Measurements from ENCODE around the gene ZDHHC11B. TPM values are rescaled to one million over a fixed set of nuclear protein-coding genes. Genes with fewer than 3 reads are reported as not detected.

Gene ZDHHC11B
- polyA plus RNA-seq, 1 donor from 2014 or later = 9.9 TPM

DNA sequence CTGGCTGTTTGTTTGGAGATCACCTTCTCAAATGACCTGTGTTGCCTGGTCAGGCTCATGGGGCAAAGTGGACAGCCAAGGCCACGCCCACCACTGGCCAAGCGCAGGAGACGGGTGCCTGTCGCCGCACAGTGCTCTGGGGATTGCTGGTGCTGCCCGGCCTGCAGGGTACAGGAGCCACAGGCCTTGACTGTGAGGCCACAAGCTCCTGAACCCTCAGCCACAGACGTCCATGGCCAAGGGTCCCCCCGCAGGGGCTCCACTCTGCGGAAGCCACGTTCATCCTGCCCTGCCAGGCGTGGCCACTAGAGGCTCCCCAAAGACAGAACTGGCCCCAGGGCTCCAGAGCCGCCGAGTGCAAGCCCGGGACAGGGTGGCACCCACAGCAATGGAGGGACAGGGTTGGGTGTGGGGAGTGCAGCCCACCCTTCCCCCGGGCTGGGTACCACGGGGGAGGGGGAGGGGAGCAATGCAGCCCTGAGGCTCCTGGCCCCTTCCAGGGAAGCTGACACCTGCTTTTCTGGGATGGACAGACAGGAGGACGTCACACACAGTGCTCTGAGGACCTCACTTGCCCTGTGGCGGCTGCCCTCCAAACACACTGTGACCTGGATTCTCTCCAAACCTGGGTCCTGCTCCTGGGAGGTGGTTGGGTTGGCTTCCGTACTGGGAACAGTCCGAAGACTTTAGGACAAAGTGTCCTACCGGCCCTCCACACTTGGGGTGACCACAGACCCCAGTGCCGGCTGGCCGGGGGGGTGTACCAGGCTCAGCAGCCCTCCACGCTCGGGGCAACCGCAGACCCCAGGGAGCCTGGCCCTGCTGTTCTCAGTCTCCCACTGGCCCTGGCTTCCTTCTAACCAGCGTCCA is 112.8 kb downstream of the ZDHHC11B start:
- H3K27ac ChIP-seq (ENCODE audit: low read length) = peak overlapping the region; percentile 28
- H3K4me2 ChIP-seq (ENCODE audit: low read length) = no peak overlapping the region
- H3K4me3 ChIP-seq (ENCODE audit: low read length) = no peak overlapping the region

GRCh38 chr5:670396-671270 is 113.9 kb downstream of the ZDHHC11B start:
- Histone ChIP-seq H3K36me3 (ENCODE audit: insufficient read depth, low read length) (no peaks in the 10 kb centered on the region), H3K79me2 (replicated peaks; ENCODE audit: insufficient read depth, low read length) (no peaks in the 10 kb centered on the region), H2AFZ (ENCODE audit: low read depth, low read length) (no peak overlapping the region), H3K9me2 (ENCODE audit: insufficient read depth, low read length) (no peaks in the 10 kb centered on the region), H3F3A (ENCODE audit: insufficient read depth, low read length, poor library complexity, severe bottlenecking) (no peaks in the 10 kb centered on the region), H3K27ac (ENCODE audit: low read length) (no peak overlapping the region), H3K4me2 (ENCODE audit: low read length) (no peak overlapping the region), H3K9ac (ENCODE audit: low read length) (no peak overlapping the region), H3K27me3 (ENCODE audit: insufficient read depth, low read depth, low read length) (no peaks in the 10 kb centered on the region), H4K20me1 (ENCODE audit: insufficient read depth) (no peaks in the 10 kb centered on the region), H3K9me3 (ENCODE audit: low read length) (no peaks in the 10 kb centered on the region), H3K4me3 (ENCODE audit: low read length) (no peak overlapping the region)
- TF ChIP-seq POLR2AphosphoS5 (IDR thresholded peaks at IDR 0.05) (no peak), REST (IDR thresholded peaks at IDR 0.05; ENCODE audit: borderline replicate concordance) (no peak), RAD21 (conservative IDR thresholded peaks at IDR 0.05) (no peak), EP300 (conservative IDR thresholded peaks at IDR 0.05; ENCODE audit: poor library complexity, severe bottlenecking) (no peak), SMC3 (conservative IDR thresholded peaks at IDR 0.05; ENCODE audit: poor library complexity) (no peak), TAF1 (IDR thresholded peaks at IDR 0.05; ENCODE audit: low read depth) (no peak), MXI1 (conservative IDR thresholded peaks at IDR 0.05; ENCODE audit: poor library complexity, severe bottlenecking) (no peak), EZH2 (IDR thresholded peaks at IDR 0.05; ENCODE audit: borderline replicate concordance, insufficient read depth, low read length, poor library complexity, severe bottlenecking) (no peak)
- TF ChIP-seq, protein P1, sequence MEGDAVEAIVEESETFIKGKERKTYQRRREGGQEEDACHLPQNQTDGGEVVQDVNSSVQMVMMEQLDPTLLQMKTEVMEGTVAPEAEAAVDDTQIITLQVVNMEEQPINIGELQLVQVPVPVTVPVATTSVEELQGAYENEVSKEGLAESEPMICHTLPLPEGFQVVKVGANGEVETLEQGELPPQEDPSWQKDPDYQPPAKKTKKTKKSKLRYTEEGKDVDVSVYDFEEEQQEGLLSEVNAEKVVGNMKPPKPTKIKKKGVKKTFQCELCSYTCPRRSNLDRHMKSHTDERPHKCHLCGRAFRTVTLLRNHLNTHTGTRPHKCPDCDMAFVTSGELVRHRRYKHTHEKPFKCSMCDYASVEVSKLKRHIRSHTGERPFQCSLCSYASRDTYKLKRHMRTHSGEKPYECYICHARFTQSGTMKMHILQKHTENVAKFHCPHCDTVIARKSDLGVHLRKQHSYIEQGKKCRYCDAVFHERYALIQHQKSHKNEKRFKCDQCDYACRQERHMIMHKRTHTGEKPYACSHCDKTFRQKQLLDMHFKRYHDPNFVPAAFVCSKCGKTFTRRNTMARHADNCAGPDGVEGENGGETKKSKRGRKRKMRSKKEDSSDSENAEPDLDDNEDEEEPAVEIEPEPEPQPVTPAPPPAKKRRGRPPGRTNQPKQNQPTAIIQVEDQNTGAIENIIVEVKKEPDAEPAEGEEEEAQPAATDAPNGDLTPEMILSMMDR (IDR thresholded peaks at IDR 0.05; ENCODE audit: poor library complexity, severe bottlenecking) = no peak

More for the DNA sequence above, 112.8 kb downstream of the ZDHHC11B start:
- no peak overlapping the region for H2AFZ ChIP-seq (ENCODE audit: low read depth, low read length)
- no peaks in the 10 kb centered on the region for H4K20me1 ChIP-seq (ENCODE audit: insufficient read depth)
- no peaks in the 10 kb centered on the region for H3K36me3 ChIP-seq (ENCODE audit: insufficient read depth, low read length)
- H3K9ac ChIP-seq (ENCODE audit: low read length) = peak overlapping the region; percentile 29
- H3K79me2 ChIP-seq (replicated peaks; ENCODE audit: insufficient read depth, low read length) = no peaks in the 10 kb centered on the region
- no peaks in the 10 kb centered on the region for H3K9me3 ChIP-seq (ENCODE audit: low read length)
- H3F3A ChIP-seq (ENCODE audit: insufficient read depth, low read length, poor library complexity, severe bottlenecking) = no peaks in the 10 kb centered on the region
- H3K9me2 ChIP-seq (ENCODE audit: insufficient read depth, low read length) = no peaks in the 10 kb centered on the region
- TF ChIP-seq TAF1 (IDR thresholded peaks at IDR 0.05; ENCODE audit: low read depth) (no peak), EZH2 (IDR thresholded peaks at IDR 0.05; ENCODE audit: borderline replicate concordance, insufficient read depth, low read length, poor library complexity, severe bottlenecking) (no peak), POLR2AphosphoS5 (IDR thresholded peaks at IDR 0.05) (no peak), EP300 (conservative IDR thresholded peaks at IDR 0.05; ENCODE audit: poor library complexity, severe bottlenecking) (no peak), SMC3 (conservative IDR thresholded peaks at IDR 0.05; ENCODE audit: poor library complexity) (peak; percentile 75), MXI1 (conservative IDR thresholded peaks at IDR 0.05; ENCODE audit: poor library complexity, severe bottlenecking) (no peak), RAD21 (conservative IDR thresholded peaks at IDR 0.05) (peak; percentile 81)
- TF ChIP-seq, protein P1 (IDR thresholded peaks at IDR 0.05; ENCODE audit: poor library complexity, severe bottlenecking) = peak; percentile 79
- H3K27me3 ChIP-seq (ENCODE audit: insufficient read depth, low read depth, low read length) = no peaks in the 10 kb centered on the region
